ENCODE measurements around the gene STAU1. TPM values are rescaled to one million over a fixed set of nuclear protein-coding genes. Genes with fewer than 3 reads are reported as not detected.

The STAU1 gene
- total and polyA plus RNA-seq, 2 of the 13 experiments (the other 11 are each of a cell fraction or from before 2014, with no cell fraction given), result 119 to 133 TPM

GRCh38 chr20:49216991-49217578 lies 29.0 kb upstream of the STAU1 start:
- 18% methylated on average over 11 of the region's 11 CpGs for WGBS (ENCODE audit: low lambda C conversion rate)
- FAIRE-seq (peak; percentile 90), DNase-seq (ENCODE audit: low spot score) (peak; percentile 96), ATAC-seq (peak; percentile 78)
- intact Hi-C loops (cut with micrococcal nuclease; ENCODE audit: unreplicated experiment) (loop anchor here (1.0 to 5.0 kb wide), 2 partner anchors 35 to 84 kb away; no protein-coding TSS in a partner anchor), in situ Hi-C loops (cut with HindIII; ENCODE audit: extremely low pct_ligation_motif_present, low pct_unique_long_range_greater_than_20kb) (loop anchor here (5.0 kb wide), 1 partner anchor 85 kb away; no protein-coding TSS in a partner anchor)
- ChIA-PET POLR2A (interaction anchor here (0.7 to 2.8 kb wide), 6 partner anchors 31 to 208 kb away, joined by 4 to 49 read pairs (median 6); partner anchors contain the start of gene ZNFX1), CTCF (ENCODE audit: low intra/inter-chr PET ratio, low total read pairs) (interaction anchor here (0.6 to 3.9 kb wide), 3 partner anchors 82 to 208 kb away, joined by 3 to 70 read pairs (median 3); no protein-coding TSS in a partner anchor)
- no peak overlapping the region for H3K27ac ChIP-seq (ENCODE audit: extremely low read length, insufficient read depth, low read length)
- no peaks in the 10 kb centered on the region for H3K9me3 ChIP-seq (ENCODE audit: low read length)
- peak overlapping the region; percentile 1; the same call in 1 of the 2 replicates for H3K9ac ChIP-seq (ENCODE audit: insufficient read depth, low read depth, low read length)
- H3K36me3 ChIP-seq (replicated peaks in 1 of 2; ENCODE audit: control insufficient read depth in 1 of 2, insufficient read depth in 2 of 2, low read length in 2 of 2), result peaks cover 5 to 10% of the 10 kb centered on the region in 2 experiments; a peak in 4 of 5 replicates
- peaks cover 30% of the 10 kb centered on the region for H3K4me1 ChIP-seq (ENCODE audit: insufficient read depth, low read length)
- H3K79me2 ChIP-seq (ENCODE audit: insufficient read depth, low read length), result peaks cover 21% of the 10 kb centered on the region
- H3K4me2 ChIP-seq (ENCODE audit: low read depth, low read length), result peak overlapping the region; percentile 79
- H3K27me3 ChIP-seq (ENCODE audit: control insufficient read depth in 1 of 2, insufficient read depth in 2 of 2, low read length in 2 of 2), result no peaks in the 10 kb centered on the region; a peak in 1 of 5 replicates
- peak overlapping the region in 2 of 3 experiments; percentile 0 to 56; a peak in 3 of 6 replicates for H3K4me3 ChIP-seq (replicated peaks in 1 of 3; ENCODE audit: insufficient read depth in 1 of 3, low read depth in 2 of 3, low read length in 3 of 3)
- BruUV-seq (replicated peaks), result no TSS peak
- peak overlapping the region; percentile 32 for H2AFZ ChIP-seq (ENCODE audit: low read length)
- H4K20me1 ChIP-seq (ENCODE audit: insufficient read depth, low read length), result no peaks in the 10 kb centered on the region
- peak; percentile 78; the same call in 1 of the 2 replicates for TF ChIP-seq ETV5 (CRISPR knock-in tag; IDR thresholded peaks at IDR 0.05; ENCODE audit: borderline replicate concordance)
- TF ChIP-seq PATZ1 (CRISPR knock-in tag; IDR thresholded peaks at IDR 0.05), result peak; percentile 58
- TF ChIP-seq ZNF253 (CRISPR knock-in tag; IDR thresholded peaks at IDR 0.05; ENCODE audit: borderline replicate concordance), result no peak
- no peak for TF ChIP-seq HOXA9 (CRISPR knock-in tag; IDR thresholded peaks at IDR 0.05; ENCODE audit: borderline replicate concordance)
- TF ChIP-seq SMC3 (IDR thresholded peaks at IDR 0.05; ENCODE audit: low read length), result peak; percentile 99
- TF ChIP-seq MYC (CRISPR knock-in tag; IDR thresholded peaks at IDR 0.05; ENCODE audit: borderline replicate concordance), result peak; percentile 44; the same call in 1 of the 2 replicates
- peak; percentile 78; the same call in 1 of the 2 replicates for TF ChIP-seq SP140L (CRISPR knock-in tag; IDR thresholded peaks at IDR 0.05; ENCODE audit: borderline replicate concordance)
- 0 out of 2 replicates have a peak, but pooled peaks have one; percentile 23 for TF ChIP-seq ZFP82 (CRISPR knock-in tag; IDR thresholded peaks at IDR 0.05; ENCODE audit: borderline replicate concordance)
- TF ChIP-seq ZNF891 (CRISPR knock-in tag; IDR thresholded peaks at IDR 0.05), result no peak
- TF ChIP-seq ZNF749 (CRISPR knock-in tag; IDR thresholded peaks at IDR 0.05; ENCODE audit: borderline replicate concordance), result no peak
- peak; percentile 80 to 94 for TF ChIP-seq HMGXB4 (CRISPR knock-in tag; IDR thresholded peaks at IDR 0.05; ENCODE audit: borderline replicate concordance in 1 of 2, low read depth in 1 of 2)
- TF ChIP-seq, protein P1, sequence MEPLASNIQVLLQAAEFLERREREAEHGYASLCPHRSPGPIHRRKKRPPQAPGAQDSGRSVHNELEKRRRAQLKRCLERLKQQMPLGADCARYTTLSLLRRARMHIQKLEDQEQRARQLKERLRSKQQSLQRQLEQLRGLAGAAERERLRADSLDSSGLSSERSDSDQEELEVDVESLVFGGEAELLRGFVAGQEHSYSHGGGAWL (CRISPR knock-in tag; IDR thresholded peaks at IDR 0.05), result 0 out of 2 replicates have a peak, but pooled peaks have one; percentile 35
- peak; percentile 69 for TF ChIP-seq ZNF501 (CRISPR knock-in tag; IDR thresholded peaks at IDR 0.05)
- TF ChIP-seq POGZ (CRISPR knock-in tag; IDR thresholded peaks at IDR 0.05), result peak; percentile 52; the same call in 1 of the 2 replicates
- TF ChIP-seq MZF1 (CRISPR knock-in tag; IDR thresholded peaks at IDR 0.05; ENCODE audit: borderline replicate concordance), result no peak
- peak; percentile 53 for TF ChIP-seq PBX2 (CRISPR knock-in tag; IDR thresholded peaks at IDR 0.05)
